ENCODE results near the gene CACNB2. TPM values are rescaled to one million over a fixed set of nuclear protein-coding genes. Genes with fewer than 3 reads are reported as not detected.

The CACNB2 gene
- total RNA-seq, 1 donor from 2014 or later = 0.43 TPM

- TF ChIP-seq, protein P1, sequence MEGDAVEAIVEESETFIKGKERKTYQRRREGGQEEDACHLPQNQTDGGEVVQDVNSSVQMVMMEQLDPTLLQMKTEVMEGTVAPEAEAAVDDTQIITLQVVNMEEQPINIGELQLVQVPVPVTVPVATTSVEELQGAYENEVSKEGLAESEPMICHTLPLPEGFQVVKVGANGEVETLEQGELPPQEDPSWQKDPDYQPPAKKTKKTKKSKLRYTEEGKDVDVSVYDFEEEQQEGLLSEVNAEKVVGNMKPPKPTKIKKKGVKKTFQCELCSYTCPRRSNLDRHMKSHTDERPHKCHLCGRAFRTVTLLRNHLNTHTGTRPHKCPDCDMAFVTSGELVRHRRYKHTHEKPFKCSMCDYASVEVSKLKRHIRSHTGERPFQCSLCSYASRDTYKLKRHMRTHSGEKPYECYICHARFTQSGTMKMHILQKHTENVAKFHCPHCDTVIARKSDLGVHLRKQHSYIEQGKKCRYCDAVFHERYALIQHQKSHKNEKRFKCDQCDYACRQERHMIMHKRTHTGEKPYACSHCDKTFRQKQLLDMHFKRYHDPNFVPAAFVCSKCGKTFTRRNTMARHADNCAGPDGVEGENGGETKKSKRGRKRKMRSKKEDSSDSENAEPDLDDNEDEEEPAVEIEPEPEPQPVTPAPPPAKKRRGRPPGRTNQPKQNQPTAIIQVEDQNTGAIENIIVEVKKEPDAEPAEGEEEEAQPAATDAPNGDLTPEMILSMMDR (IDR thresholded peaks at IDR 0.05) = no peak
- H3K27ac Mint-ChIP-seq (ENCODE audit: unreplicated experiment) = no peak overlapping the region
- H3K9me3 Mint-ChIP-seq (ENCODE audit: unreplicated experiment) = no peaks in the 10 kb centered on the region
- no peak for DNase-seq (ENCODE audit: extremely low spot score, unreplicated experiment)
- H3K27me3 Mint-ChIP-seq (ENCODE audit: unreplicated experiment) = peaks cover 10% of the 10 kb centered on the region
- H3K36me3 Mint-ChIP-seq (ENCODE audit: unreplicated experiment) = no peaks in the 10 kb centered on the region
- no peaks in the 10 kb centered on the region for H3K4me1 Mint-ChIP-seq (ENCODE audit: unreplicated experiment)
- H3K4me3 Mint-ChIP-seq (ENCODE audit: unreplicated experiment) = no peak overlapping the region
Observed at GRCh38 chr10:18224626-18225445, 84.6 kb downstream of the CACNB2 start.

- H3K36me3 Mint-ChIP-seq (ENCODE audit: unreplicated experiment) = no peaks in the 10 kb centered on the region
- H3K9me3 Mint-ChIP-seq (ENCODE audit: unreplicated experiment) = no peaks in the 10 kb centered on the region
- H3K4me1 Mint-ChIP-seq (ENCODE audit: unreplicated experiment) = peaks cover 6% of the 10 kb centered on the region
- no peak overlapping the region for H3K27ac Mint-ChIP-seq (ENCODE audit: unreplicated experiment)
- no peak overlapping the region for H3K4me3 Mint-ChIP-seq (ENCODE audit: unreplicated experiment)
- TF ChIP-seq, protein P1 (IDR thresholded peaks at IDR 0.05) = no peak
- H3K27me3 Mint-ChIP-seq (ENCODE audit: unreplicated experiment) = peaks cover 11% of the 10 kb centered on the region
- no peak for DNase-seq (ENCODE audit: extremely low spot score, unreplicated experiment)
Observed at GRCh38 chr10:18226336-18226735, 86.1 kb downstream of the CACNB2 start.

GRCh38 chr10:18229826-18230225 lies 89.6 kb downstream of the CACNB2 start:
- Mint-ChIP-seq H3K4me1 (ENCODE audit: unreplicated experiment) (peaks cover 6% of the 10 kb centered on the region), H3K36me3 (ENCODE audit: unreplicated experiment) (no peaks in the 10 kb centered on the region), H3K27ac (ENCODE audit: unreplicated experiment) (no peak overlapping the region), H3K4me3 (ENCODE audit: unreplicated experiment) (no peak overlapping the region), H3K9me3 (ENCODE audit: unreplicated experiment) (no peaks in the 10 kb centered on the region), H3K27me3 (ENCODE audit: unreplicated experiment) (peaks cover 16% of the 10 kb centered on the region)
- TF ChIP-seq, protein P1 (IDR thresholded peaks at IDR 0.05) = no peak
- DNase-seq (ENCODE audit: extremely low spot score, unreplicated experiment) = no peak

DNA sequence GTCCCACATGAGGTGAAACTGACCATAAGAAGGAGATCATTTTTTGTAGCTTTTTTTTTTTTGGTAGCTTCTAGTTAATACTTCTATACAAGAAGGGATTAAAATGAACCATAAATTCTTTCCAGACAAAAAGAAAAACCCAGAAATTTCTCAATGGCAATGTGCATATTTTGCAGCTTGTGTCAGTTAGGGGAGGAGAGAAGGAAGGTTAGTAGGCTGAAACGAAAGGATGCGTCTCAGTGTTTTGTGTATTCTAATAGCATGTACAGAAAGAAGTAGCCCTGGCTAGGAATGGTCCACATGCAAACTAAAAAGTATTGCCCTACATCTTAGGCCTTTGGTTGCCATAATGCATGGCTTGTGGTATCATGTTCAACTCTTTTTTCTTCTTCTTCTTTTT lies 90.6 kb downstream of the CACNB2 start:
- H3K27me3 Mint-ChIP-seq (ENCODE audit: unreplicated experiment) = peaks cover 16% of the 10 kb centered on the region
- H3K4me1 Mint-ChIP-seq (ENCODE audit: unreplicated experiment) = peaks cover 6% of the 10 kb centered on the region
- DNase-seq (ENCODE audit: extremely low spot score, unreplicated experiment) = no peak
- no peaks in the 10 kb centered on the region for H3K9me3 Mint-ChIP-seq (ENCODE audit: unreplicated experiment)
- TF ChIP-seq, protein P1 (IDR thresholded peaks at IDR 0.05) = no peak
- H3K27ac Mint-ChIP-seq (ENCODE audit: unreplicated experiment) = no peak overlapping the region
- no peak overlapping the region for H3K4me3 Mint-ChIP-seq (ENCODE audit: unreplicated experiment)
- no peaks in the 10 kb centered on the region for H3K36me3 Mint-ChIP-seq (ENCODE audit: unreplicated experiment)

- no peaks in the 10 kb centered on the region for H3K36me3 Mint-ChIP-seq (ENCODE audit: unreplicated experiment)
- TF ChIP-seq, protein P1 (IDR thresholded peaks at IDR 0.05) = no peak
- no peak overlapping the region for H3K4me3 Mint-ChIP-seq (ENCODE audit: unreplicated experiment)
- H3K4me1 Mint-ChIP-seq (ENCODE audit: unreplicated experiment) = peaks cover 6% of the 10 kb centered on the region
- DNase-seq (ENCODE audit: extremely low spot score, unreplicated experiment) = no peak
- no peak overlapping the region for H3K27ac Mint-ChIP-seq (ENCODE audit: unreplicated experiment)
- peaks cover 16% of the 10 kb centered on the region for H3K27me3 Mint-ChIP-seq (ENCODE audit: unreplicated experiment)
- no peaks in the 10 kb centered on the region for H3K9me3 Mint-ChIP-seq (ENCODE audit: unreplicated experiment)
Observed at GRCh38 chr10:18231480-18231879, 91.3 kb downstream of the CACNB2 start.
